Keratinocyte (primary cell): ENCODE measurements around the gene CYP26C1. TPM values are rescaled to one million over a fixed set of nuclear protein-coding genes. Genes with fewer than 3 reads are reported as not detected.

Experiments used
- DNase-seq: peaks from one replicate; pipeline ENCODE4 v3.0.0-alpha.2; 2011; ENCODE audit warnings: low read depth, missing footprints, low spot score
- FAIRE-seq: peaks from 2 replicates; lab custom pipeline; 2011; peaks lifted over from hg19 to GRCh38; lab: Jason Lieb, UNC
- H2AFZ ChIP-seq: 2 replicates; pipeline ENCODE4 v1.6.0; 2012; ENCODE audit warnings: low read length, control low read depth, inconsistent platforms; ENCODE audit not compliant: control insufficient read depth
- H3K27ac ChIP-seq: 2 replicates; pipeline ENCODE4 v1.5.1; 2011; ENCODE audit warnings: low read length; ENCODE audit not compliant: control insufficient read depth, insufficient read depth
- H3K27me3 ChIP-seq: 3 replicates; pipeline ENCODE4 v1.6.0; 2011; ENCODE audit warnings: low read length; ENCODE audit not compliant: control insufficient read depth, insufficient read depth; ENCODE audit errors: extremely low read depth
- H3K36me3 ChIP-seq, 2 experiments: 2 replicates in 1 of 2; 3 replicates in 1 of 2; pipeline ENCODE4 v1.5.1; 2011; ENCODE audit warnings: low read length in 2 of 2, mild to moderate bottlenecking in 1 of 2; ENCODE audit not compliant: control insufficient read depth in 2 of 2, insufficient read depth in 2 of 2; ENCODE audit errors: extremely low read depth in 1 of 2
- H3K4me1 ChIP-seq: 3 replicates; pipeline ENCODE4 v1.5.1; 2011; ENCODE audit warnings: low read length; ENCODE audit not compliant: control insufficient read depth, insufficient read depth; ENCODE audit errors: extremely low read depth
- H3K4me2 ChIP-seq: 3 replicates; pipeline ENCODE4 v1.6.0; 2011; ENCODE audit warnings: low read depth, low read length; ENCODE audit not compliant: control insufficient read depth, insufficient read depth; ENCODE audit errors: extremely low read depth
- H3K4me3 ChIP-seq, 3 experiments: fragments of 200-600 bp in 1 of 3; sonication (generic) in 1 of 3; 2 replicates in 2 of 3; 3 replicates in 1 of 3; pipeline ENCODE4 v1.5.1; 2011 to 2016; ENCODE audit warnings: low read length in 3 of 3, mild to moderate bottlenecking in 3 of 3, control low read depth in 2 of 3, inconsistent platforms in 1 of 3, low read depth in 1 of 3, mixed read lengths in 1 of 3, mixed run types in 1 of 3, moderate library complexity in 1 of 3; ENCODE audit not compliant: control insufficient read depth in 2 of 3, insufficient read depth in 2 of 3; ENCODE audit errors: extremely low read depth in 1 of 3
- H3K79me2 ChIP-seq: 2 replicates; pipeline ENCODE4 v1.6.0; 2012; ENCODE audit warnings: low read length; ENCODE audit not compliant: control insufficient read depth, insufficient read depth
- H3K9ac ChIP-seq: 3 replicates; pipeline ENCODE4 v1.6.0; 2011; ENCODE audit warnings: low read length; ENCODE audit not compliant: control insufficient read depth, insufficient read depth; ENCODE audit errors: extremely low read depth
- H3K9me1 ChIP-seq: 3 replicates; pipeline ENCODE4 v1.6.0; 2011; ENCODE audit warnings: low read length; ENCODE audit not compliant: control insufficient read depth, insufficient read depth; ENCODE audit errors: extremely low read depth
- H3K9me3 ChIP-seq: 2 replicates; pipeline ENCODE4 v1.5.1; 2012; ENCODE audit warnings: low read depth, low read length; ENCODE audit not compliant: control insufficient read depth
- H4K20me1 ChIP-seq: 3 replicates; pipeline ENCODE4 v1.6.0; 2011; ENCODE audit warnings: low read length; ENCODE audit not compliant: control insufficient read depth, insufficient read depth; ENCODE audit errors: extremely low read depth
- EZH2 ChIP-seq: IDR thresholded peaks from one replicate; pipeline ENCODE4 v1.6.1; 2012; ENCODE audit warnings: inconsistent platforms, mild to moderate bottlenecking, low read length, moderate library complexity
- dilution Hi-C: fragments of 300-500 bp; cut with MboI; formaldehyde crosslinking; loops from one replicate; pipeline ENCODE4 v1.7.0; 2020; ENCODE audit warnings: low sequenced_read_pairs; ENCODE audit not compliant: extremely low pct_ligation_motif_present
- polyA plus RNA-seq, 5 experiments: library from polyadenylated mRNA; depleted of rRNA in 3 of 5; stranded (reverse) in 3 of 5; stranded (forward) in 1 of 5; unstranded in 1 of 5; fragments of >200 nt; gene quantifications; 1 replicate in 1 of 5; 2 replicates in 3 of 5; 3 replicates in 1 of 5; pipeline versions ENCODE4 v1.2.1 to v1.2.3, GENCODE V29; 2011 to 2012; ENCODE audit warnings: missing spikeins in 2 of 5, low read depth in 1 of 5, low replicate concordance in 1 of 5
- TF ChIP-seq, protein P1 (sequence below), 3 experiments: IDR thresholded peaks in 1 of 3; conservative IDR thresholded peaks in 1 of 3; optimal IDR thresholded peaks in 1 of 3; 2 replicates in 2 of 3; 3 replicates in 1 of 3; pipeline versions ENCODE3 to v1.5.1; 2011; ENCODE audit warnings: low read length in 3 of 3, mild to moderate bottlenecking in 3 of 3, moderate library complexity in 2 of 3, control low read depth in 1 of 3, inconsistent platforms in 1 of 3; ENCODE audit not compliant: insufficient read depth in 2 of 3; ENCODE audit errors: extremely low read depth in 1 of 3

CYP26C1 gene
- polyA plus RNA-seq, 1 donor (not counting 4 experiments of a cell fraction or from before 2014, with no cell fraction given) = not detected

DNA sequence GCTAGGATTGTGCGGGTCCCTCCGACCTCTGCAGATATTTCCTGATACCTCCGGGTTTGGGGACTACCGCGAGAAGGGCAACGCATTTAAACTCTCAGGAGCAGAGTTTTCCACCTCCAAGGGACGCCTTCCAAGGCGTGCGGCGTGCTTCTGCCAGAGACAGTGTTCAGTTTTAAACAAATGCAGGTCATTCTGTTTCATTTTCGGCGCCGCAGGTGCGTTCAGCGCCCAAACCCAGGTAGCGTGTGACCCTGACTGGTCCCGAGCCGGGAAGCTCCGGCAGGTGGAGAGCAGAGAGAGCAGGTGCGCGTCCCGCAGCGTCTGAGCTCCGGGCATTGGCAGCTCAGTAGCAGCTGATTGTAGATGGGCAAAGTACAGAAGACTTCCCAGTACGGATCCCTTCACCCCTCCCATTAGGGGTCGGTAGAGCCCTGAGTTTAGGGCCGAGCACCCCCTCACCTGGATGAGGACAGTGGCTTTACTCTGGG, 11.7 kb downstream of the CYP26C1 start:
- H3K27ac ChIP-seq = no peak overlapping the region
- FAIRE-seq (no peak), DNase-seq (no peak)
- no peaks in the 10 kb centered on the region for H3K9me3 ChIP-seq
- TF ChIP-seq, protein P1, sequence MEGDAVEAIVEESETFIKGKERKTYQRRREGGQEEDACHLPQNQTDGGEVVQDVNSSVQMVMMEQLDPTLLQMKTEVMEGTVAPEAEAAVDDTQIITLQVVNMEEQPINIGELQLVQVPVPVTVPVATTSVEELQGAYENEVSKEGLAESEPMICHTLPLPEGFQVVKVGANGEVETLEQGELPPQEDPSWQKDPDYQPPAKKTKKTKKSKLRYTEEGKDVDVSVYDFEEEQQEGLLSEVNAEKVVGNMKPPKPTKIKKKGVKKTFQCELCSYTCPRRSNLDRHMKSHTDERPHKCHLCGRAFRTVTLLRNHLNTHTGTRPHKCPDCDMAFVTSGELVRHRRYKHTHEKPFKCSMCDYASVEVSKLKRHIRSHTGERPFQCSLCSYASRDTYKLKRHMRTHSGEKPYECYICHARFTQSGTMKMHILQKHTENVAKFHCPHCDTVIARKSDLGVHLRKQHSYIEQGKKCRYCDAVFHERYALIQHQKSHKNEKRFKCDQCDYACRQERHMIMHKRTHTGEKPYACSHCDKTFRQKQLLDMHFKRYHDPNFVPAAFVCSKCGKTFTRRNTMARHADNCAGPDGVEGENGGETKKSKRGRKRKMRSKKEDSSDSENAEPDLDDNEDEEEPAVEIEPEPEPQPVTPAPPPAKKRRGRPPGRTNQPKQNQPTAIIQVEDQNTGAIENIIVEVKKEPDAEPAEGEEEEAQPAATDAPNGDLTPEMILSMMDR (optimal IDR thresholded peaks at IDR 0.05 in 1 of 3, IDR thresholded peaks at IDR 0.05 in 1 of 3, conservative IDR thresholded peaks at IDR 0.05 in 1 of 3; ENCODE audit: extremely low read depth in 1 of 3, insufficient read depth in 2 of 3, low read length in 3 of 3) = no peak
- TF ChIP-seq EZH2 = peak; percentile 89
- no peaks in the 10 kb centered on the region for H3K4me1 ChIP-seq
- H3K4me2 ChIP-seq = no peak overlapping the region
- dilution Hi-C loops = no loop called here
- no peaks in the 10 kb centered on the region for H3K79me2 ChIP-seq
- peaks cover 93% of the 10 kb centered on the region for H3K27me3 ChIP-seq
- no peak overlapping the region for H3K9ac ChIP-seq
- no peaks in the 10 kb centered on the region for H3K9me1 ChIP-seq
- H2AFZ ChIP-seq = no peak overlapping the region
- no peaks in the 10 kb centered on the region for H3K36me3 ChIP-seq
- H4K20me1 ChIP-seq = no peaks in the 10 kb centered on the region
- no peak overlapping the region for H3K4me3 ChIP-seq

DNA sequence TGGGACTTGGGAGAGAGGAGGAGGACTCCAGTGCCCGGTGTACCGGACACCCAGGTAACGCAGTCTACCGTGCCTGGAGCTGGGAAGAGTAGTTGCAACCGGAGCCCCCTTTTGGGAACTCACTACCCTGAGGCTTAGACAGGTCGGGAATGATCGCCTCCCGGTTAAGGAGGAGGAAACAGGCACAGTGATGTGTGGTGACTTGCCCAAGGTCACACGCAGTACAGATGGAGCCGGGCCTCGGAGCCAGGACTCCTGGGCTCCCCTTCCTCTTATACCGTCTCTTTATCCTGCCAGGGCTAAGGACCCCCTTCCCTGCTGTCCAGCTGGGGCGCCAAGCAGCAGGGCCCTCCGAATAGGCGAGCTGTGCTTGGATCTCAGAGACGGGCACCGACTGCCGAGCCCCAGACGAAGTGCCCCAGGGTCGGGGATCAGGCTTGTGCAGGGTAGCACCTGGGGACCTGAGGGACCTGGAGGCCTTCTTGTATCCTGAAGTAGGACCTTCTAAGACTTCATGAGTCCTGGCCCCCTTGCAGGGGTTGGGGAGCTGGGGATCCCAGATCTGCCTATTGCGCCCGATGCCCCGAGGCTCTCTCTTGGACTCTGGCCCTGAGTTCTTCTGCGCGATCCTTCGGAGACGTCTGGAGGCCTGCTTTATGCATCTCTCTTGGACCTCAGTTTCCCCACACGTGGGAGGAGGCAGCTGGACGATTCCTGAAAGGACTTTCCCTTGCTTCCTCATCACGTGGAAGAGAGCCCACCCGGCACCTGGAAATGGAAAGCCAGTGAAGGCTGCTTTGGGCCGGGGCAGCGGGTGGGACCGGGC, 12.3 kb downstream of the CYP26C1 start:
- Histone ChIP-seq H3K27me3 (peaks cover 88% of the 10 kb centered on the region), H2AFZ (no peak overlapping the region)
- no peak for FAIRE-seq

More for the DNA sequence above, 12.3 kb downstream of the CYP26C1 start:
- no peak for DNase-seq
- Histone ChIP-seq H3K79me2 (no peaks in the 10 kb centered on the region), H3K4me2 (no peak overlapping the region), H3K9ac (no peak overlapping the region), H3K4me1 (no peaks in the 10 kb centered on the region), H3K9me1 (no peaks in the 10 kb centered on the region), H3K4me3 (no peak overlapping the region), H3K36me3 (no peaks in the 10 kb centered on the region), H3K27ac (no peak overlapping the region), H4K20me1 (no peaks in the 10 kb centered on the region), H3K9me3 (no peaks in the 10 kb centered on the region)
- dilution Hi-C loops = no loop called here
- TF ChIP-seq, protein P1 (optimal IDR thresholded peaks at IDR 0.05 in 1 of 3, IDR thresholded peaks at IDR 0.05 in 1 of 3, conservative IDR thresholded peaks at IDR 0.05 in 1 of 3; ENCODE audit: extremely low read depth in 1 of 3, insufficient read depth in 2 of 3, low read length in 3 of 3) = no peak
- peak; percentile 96 for TF ChIP-seq EZH2
